ENCODE measurements around the gene GINS2.
A peak's percentile ranks its signal among the peaks of the same experiment; 100 is the strongest.

The GINS2 gene

DNA sequence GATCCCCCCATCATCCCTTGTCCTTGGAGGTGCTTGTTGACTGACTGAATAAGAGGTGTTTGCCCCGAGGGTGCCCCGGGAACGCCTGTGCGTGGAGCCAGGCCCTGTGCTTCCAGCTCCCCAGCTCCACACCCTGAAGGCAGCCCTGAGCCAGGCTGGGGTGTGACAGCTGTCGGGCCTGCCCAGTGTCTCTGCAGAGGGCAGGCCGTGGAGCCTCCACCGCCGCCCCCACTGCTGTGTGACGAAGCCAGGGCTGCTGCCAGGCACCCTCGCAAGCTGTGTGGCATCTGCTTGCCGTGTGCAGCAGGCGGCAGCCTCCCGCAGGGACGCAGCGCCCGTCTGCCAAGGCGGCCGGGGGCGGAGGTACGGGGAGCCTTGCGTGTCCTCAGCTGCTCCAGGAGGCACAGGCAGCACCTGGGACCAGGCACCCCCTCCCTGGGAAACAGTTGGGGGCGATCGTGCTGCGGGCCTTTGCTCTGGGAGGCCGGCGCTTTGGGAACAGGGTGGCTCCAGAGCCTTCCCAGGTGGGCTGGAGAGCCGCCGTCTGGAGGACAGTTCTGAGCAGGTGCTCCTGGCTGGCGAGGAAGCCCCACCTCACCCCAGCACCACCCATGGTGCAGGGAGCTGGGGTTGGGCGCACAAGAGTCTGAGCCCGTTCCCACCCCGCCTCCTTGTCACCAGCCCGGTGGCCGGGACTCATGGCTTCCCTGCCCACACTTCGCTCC, 49.1 kb downstream of the GINS2 start:
- TF ChIP-seq ZC3H10 (CRISPR knock-in tag; IDR thresholded peaks at IDR 0.05) (no peak), TCF4 (CRISPR knock-in tag; IDR thresholded peaks at IDR 0.05; ENCODE audit: borderline replicate concordance) (no peak)
- peak; percentile 38; the same call in 2 of the 3 replicates for ATAC-seq

GRCh38 chr16:85638695-85639409, 49.9 kb downstream of the GINS2 start:
- no peak; the same call in 2 of the 3 replicates for ATAC-seq
- no peak for TF ChIP-seq TOX (CRISPR knock-in tag; IDR thresholded peaks at IDR 0.05; ENCODE audit: borderline replicate concordance)
- TF ChIP-seq, protein P1, sequence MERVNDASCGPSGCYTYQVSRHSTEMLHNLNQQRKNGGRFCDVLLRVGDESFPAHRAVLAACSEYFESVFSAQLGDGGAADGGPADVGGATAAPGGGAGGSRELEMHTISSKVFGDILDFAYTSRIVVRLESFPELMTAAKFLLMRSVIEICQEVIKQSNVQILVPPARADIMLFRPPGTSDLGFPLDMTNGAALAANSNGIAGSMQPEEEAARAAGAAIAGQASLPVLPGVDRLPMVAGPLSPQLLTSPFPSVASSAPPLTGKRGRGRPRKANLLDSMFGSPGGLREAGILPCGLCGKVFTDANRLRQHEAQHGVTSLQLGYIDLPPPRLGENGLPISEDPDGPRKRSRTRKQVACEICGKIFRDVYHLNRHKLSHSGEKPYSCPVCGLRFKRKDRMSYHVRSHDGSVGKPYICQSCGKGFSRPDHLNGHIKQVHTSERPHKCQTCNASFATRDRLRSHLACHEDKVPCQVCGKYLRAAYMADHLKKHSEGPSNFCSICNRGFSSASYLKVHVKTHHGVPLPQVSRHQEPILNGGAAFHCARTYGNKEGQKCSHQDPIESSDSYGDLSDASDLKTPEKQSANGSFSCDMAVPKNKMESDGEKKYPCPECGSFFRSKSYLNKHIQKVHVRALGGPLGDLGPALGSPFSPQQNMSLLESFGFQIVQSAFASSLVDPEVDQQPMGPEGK (CRISPR knock-in tag; IDR thresholded peaks at IDR 0.05; ENCODE audit: borderline replicate concordance): no peak
- no peak for TF ChIP-seq ESRRG (CRISPR knock-in tag; IDR thresholded peaks at IDR 0.05)
- TF ChIP-seq CSDC2 (CRISPR knock-in tag; IDR thresholded peaks at IDR 0.05): no peak
- no peak for TF ChIP-seq GLIS3 (CRISPR knock-in tag; IDR thresholded peaks at IDR 0.05)
- TF ChIP-seq, protein P2, sequence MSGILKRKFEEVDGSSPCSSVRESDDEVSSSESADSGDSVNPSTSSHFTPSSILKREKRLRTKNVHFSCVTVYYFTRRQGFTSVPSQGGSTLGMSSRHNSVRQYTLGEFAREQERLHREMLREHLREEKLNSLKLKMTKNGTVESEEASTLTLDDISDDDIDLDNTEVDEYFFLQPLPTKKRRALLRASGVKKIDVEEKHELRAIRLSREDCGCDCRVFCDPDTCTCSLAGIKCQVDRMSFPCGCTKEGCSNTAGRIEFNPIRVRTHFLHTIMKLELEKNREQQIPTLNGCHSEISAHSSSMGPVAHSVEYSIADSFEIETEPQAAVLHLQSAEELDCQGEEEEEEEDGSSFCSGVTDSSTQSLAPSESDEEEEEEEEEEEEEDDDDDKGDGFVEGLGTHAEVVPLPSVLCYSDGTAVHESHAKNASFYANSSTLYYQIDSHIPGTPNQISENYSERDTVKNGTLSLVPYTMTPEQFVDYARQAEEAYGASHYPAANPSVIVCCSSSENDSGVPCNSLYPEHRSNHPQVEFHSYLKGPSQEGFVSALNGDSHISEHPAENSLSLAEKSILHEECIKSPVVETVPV (CRISPR knock-in tag; IDR thresholded peaks at IDR 0.05): no peak
- TF ChIP-seq OSR1 (CRISPR knock-in tag; IDR thresholded peaks at IDR 0.05): no peak
- TF ChIP-seq TCF4 (CRISPR knock-in tag; IDR thresholded peaks at IDR 0.05; ENCODE audit: borderline replicate concordance): no peak
- no peak for TF ChIP-seq ARNTL (CRISPR knock-in tag; IDR thresholded peaks at IDR 0.05; ENCODE audit: borderline replicate concordance, low read depth)
- TF ChIP-seq, protein P3, sequence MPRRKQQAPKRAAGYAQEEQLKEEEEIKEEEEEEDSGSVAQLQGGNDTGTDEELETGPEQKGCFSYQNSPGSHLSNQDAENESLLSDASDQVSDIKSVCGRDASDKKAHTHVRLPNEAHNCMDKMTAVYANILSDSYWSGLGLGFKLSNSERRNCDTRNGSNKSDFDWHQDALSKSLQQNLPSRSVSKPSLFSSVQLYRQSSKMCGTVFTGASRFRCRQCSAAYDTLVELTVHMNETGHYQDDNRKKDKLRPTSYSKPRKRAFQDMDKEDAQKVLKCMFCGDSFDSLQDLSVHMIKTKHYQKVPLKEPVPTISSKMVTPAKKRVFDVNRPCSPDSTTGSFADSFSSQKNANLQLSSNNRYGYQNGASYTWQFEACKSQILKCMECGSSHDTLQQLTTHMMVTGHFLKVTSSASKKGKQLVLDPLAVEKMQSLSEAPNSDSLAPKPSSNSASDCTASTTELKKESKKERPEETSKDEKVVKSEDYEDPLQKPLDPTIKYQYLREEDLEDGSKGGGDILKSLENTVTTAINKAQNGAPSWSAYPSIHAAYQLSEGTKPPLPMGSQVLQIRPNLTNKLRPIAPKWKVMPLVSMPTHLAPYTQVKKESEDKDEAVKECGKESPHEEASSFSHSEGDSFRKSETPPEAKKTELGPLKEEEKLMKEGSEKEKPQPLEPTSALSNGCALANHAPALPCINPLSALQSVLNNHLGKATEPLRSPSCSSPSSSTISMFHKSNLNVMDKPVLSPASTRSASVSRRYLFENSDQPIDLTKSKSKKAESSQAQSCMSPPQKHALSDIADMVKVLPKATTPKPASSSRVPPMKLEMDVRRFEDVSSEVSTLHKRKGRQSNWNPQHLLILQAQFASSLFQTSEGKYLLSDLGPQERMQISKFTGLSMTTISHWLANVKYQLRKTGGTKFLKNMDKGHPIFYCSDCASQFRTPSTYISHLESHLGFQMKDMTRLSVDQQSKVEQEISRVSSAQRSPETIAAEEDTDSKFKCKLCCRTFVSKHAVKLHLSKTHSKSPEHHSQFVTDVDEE (CRISPR knock-in tag; IDR thresholded peaks at IDR 0.05): no peak

DNA sequence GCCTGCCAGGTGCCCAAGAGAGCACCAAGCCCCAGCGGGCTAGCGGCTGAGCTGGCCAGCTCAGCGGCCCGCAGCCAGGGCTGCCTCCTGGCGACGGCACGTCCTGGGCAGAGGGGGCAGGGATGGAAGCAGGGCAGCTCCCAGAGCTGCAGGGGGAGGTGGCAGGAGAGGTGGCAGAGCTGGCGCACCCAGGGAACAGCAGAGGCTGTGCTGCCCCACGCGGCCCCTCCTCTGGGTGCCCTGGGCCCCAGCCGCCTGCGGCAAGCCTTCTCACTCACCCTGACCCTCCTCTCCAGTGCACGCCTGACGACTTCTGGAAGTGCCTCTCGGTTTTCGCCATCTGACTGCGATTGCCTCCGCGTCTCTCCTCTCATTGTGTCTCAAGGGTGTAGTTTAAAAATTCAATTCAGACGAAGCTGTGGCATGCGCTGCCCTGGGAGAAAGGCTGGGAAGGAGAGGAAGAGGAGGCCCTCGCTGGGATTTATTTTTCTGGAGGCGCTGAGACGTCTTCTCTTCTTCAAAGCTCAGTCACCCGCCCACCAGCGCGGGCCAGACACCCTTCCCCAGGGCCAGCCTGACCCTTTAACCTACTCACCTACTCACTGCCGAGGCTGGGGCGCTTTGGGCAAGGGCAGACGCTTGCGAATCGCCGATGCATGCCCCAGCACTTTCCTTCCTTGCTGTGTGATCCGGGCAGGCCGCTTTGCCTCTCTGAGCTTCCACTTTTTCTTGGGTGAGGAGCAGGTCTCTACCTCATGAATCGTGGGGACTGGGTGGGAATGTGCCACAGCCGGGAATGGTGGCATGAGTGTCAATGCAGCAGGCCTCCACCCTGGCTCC, 50.7 kb downstream of the GINS2 start:
- no peak for TF ChIP-seq PPARA (CRISPR knock-in tag; IDR thresholded peaks at IDR 0.05; ENCODE audit: borderline replicate concordance)
- TF ChIP-seq ISL1 (CRISPR knock-in tag; IDR thresholded peaks at IDR 0.05): no peak
- TF ChIP-seq ZNF70 (CRISPR knock-in tag; IDR thresholded peaks at IDR 0.05): no peak
- TF ChIP-seq, protein P1 (CRISPR knock-in tag; IDR thresholded peaks at IDR 0.05; ENCODE audit: borderline replicate concordance): no peak
- no peak for TF ChIP-seq GLIS3 (CRISPR knock-in tag; IDR thresholded peaks at IDR 0.05)
- TF ChIP-seq RARB (CRISPR knock-in tag; IDR thresholded peaks at IDR 0.05): no peak
- no peak for TF ChIP-seq ZFP3 (CRISPR knock-in tag; IDR thresholded peaks at IDR 0.05)
- no peak for TF ChIP-seq POU6F1 (CRISPR knock-in tag; IDR thresholded peaks at IDR 0.05; ENCODE audit: borderline replicate concordance, low read depth)
- no peak for TF ChIP-seq ZC3H10 (CRISPR knock-in tag; IDR thresholded peaks at IDR 0.05)
- no peak for TF ChIP-seq ARNTL (CRISPR knock-in tag; IDR thresholded peaks at IDR 0.05; ENCODE audit: borderline replicate concordance, low read depth)
- TF ChIP-seq TCF4 (CRISPR knock-in tag; IDR thresholded peaks at IDR 0.05; ENCODE audit: borderline replicate concordance): no peak
- TF ChIP-seq BACH2 (CRISPR knock-in tag; IDR thresholded peaks at IDR 0.05; ENCODE audit: borderline replicate concordance): no peak
- no peak for ATAC-seq
